Measurements from ENCODE around the gene ALKBH2. TPM values are rescaled to one million over a fixed set of nuclear protein-coding genes. Genes with fewer than 3 reads are reported as not detected.

ALKBH2 gene
- total and polyA plus RNA-seq, 2 experiments from 2014 or later, result 16.4 to 35.9 TPM

DNA sequence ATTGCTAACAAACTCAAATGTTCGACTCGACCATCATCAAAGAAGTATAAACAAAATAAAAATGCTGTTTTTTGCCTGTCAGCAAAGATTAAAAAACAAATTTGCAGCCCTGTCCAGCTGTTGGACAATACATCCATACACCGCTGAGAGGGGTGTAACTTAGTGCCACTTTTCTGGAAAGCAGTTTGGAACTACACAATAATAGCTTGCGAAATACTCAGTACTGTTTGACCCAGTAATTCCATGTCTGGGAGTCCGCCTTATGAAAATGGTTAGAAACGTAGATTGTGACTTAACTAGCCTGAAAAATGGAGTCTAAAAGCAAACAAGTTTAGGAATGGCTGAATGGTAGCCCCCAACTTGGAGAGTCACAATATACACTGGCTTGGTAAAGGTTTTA lies 34.5 kb downstream of the ALKBH2 start:
- no peaks in the 10 kb centered on the region for H3K36me3 Mint-ChIP-seq (ENCODE audit: low read depth)
- Histone ChIP-seq H3K36me3 (ENCODE audit: insufficient read depth) (no peaks in the 10 kb centered on the region), H3K4me3 (no peak overlapping the region), H3F3A (replicated peaks; ENCODE audit: low read depth) (no peaks in the 10 kb centered on the region), H3K9me2 (ENCODE audit: insufficient read depth) (no peaks in the 10 kb centered on the region), H3K4me2 (no peak overlapping the region), H4K20me1 (replicated peaks; ENCODE audit: insufficient read depth) (no peaks in the 10 kb centered on the region; the same call in 1 of the 2 replicates), H3K27ac (ENCODE audit: low read depth) (no peak overlapping the region), H2AFZ (no peak overlapping the region), H3K27me3 (ENCODE audit: insufficient read depth) (no peaks in the 10 kb centered on the region), H3K4me1 (ENCODE audit: insufficient read depth) (peaks cover 2% of the 10 kb centered on the region; the same call in 1 of the 2 replicates), H3K79me2 (replicated peaks; ENCODE audit: insufficient read depth) (no peaks in the 10 kb centered on the region)
- no peak for TF ChIP-seq CREB1 (CRISPR knock-in tag; IDR thresholded peaks at IDR 0.05; ENCODE audit: low read depth)
- no peak for TF ChIP-seq STAT1 (IDR thresholded peaks at IDR 0.05; ENCODE audit: unreplicated experiment)
- TF ChIP-seq ZNF331 (CRISPR knock-in tag; IDR thresholded peaks at IDR 0.05; ENCODE audit: low read depth), result no peak
- no peak for TF ChIP-seq ZNF114 (CRISPR knock-in tag; IDR thresholded peaks at IDR 0.05)
- TF ChIP-seq EZH2 (IDR thresholded peaks at IDR 0.05; ENCODE audit: low read depth, unreplicated experiment), result no peak
- TF ChIP-seq NANOG (IDR thresholded peaks at IDR 0.05; ENCODE audit: borderline replicate concordance), result no peak
- TF ChIP-seq, protein P1, sequence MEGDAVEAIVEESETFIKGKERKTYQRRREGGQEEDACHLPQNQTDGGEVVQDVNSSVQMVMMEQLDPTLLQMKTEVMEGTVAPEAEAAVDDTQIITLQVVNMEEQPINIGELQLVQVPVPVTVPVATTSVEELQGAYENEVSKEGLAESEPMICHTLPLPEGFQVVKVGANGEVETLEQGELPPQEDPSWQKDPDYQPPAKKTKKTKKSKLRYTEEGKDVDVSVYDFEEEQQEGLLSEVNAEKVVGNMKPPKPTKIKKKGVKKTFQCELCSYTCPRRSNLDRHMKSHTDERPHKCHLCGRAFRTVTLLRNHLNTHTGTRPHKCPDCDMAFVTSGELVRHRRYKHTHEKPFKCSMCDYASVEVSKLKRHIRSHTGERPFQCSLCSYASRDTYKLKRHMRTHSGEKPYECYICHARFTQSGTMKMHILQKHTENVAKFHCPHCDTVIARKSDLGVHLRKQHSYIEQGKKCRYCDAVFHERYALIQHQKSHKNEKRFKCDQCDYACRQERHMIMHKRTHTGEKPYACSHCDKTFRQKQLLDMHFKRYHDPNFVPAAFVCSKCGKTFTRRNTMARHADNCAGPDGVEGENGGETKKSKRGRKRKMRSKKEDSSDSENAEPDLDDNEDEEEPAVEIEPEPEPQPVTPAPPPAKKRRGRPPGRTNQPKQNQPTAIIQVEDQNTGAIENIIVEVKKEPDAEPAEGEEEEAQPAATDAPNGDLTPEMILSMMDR (conservative IDR thresholded peaks at IDR 0.05; ENCODE audit: low read depth in 2 of 2), result no peak
- TF ChIP-seq, protein P2, sequence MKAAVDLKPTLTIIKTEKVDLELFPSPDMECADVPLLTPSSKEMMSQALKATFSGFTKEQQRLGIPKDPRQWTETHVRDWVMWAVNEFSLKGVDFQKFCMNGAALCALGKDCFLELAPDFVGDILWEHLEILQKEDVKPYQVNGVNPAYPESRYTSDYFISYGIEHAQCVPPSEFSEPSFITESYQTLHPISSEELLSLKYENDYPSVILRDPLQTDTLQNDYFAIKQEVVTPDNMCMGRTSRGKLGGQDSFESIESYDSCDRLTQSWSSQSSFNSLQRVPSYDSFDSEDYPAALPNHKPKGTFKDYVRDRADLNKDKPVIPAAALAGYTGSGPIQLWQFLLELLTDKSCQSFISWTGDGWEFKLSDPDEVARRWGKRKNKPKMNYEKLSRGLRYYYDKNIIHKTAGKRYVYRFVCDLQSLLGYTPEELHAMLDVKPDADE (IDR thresholded peaks at IDR 0.05), result no peak
- no peak for TF ChIP-seq JUNB (IDR thresholded peaks at IDR 0.05; ENCODE audit: unreplicated experiment)
- DNase-seq (ENCODE audit: low spot score) (no peak), ATAC-seq (no peak)
- H3K27me3 Mint-ChIP-seq (ENCODE audit: insufficient read depth, low read depth, poor library complexity), result no peaks in the 10 kb centered on the region
- no peak overlapping the region for H3K27ac Mint-ChIP-seq
- H3K4me1 Mint-ChIP-seq, result peaks cover 2% of the 10 kb centered on the region
- no peak overlapping the region for H3K4me3 Mint-ChIP-seq
- H3K9me3 Mint-ChIP-seq, result no peaks in the 10 kb centered on the region

DNA sequence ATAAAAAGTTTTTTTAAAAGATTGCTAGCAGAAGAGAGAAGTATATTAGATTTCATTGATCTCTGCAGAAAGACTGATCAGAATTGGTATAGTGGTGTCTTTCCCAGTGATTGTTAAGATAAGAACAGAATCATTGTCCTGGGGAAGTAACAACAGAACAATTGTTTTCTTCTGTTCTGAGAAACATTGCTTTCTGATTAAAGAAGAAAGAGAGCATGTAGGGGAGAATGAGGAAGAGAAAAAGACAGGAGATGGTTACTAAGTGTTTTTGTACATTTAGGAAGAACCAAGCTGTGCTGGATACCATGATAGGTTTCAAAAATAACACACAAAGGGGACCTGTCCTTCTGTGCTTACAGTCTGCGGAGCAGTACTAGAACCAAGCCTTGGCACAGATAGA lies 35.9 kb downstream of the ALKBH2 start:
- Histone ChIP-seq H3K27me3 (ENCODE audit: insufficient read depth) (no peaks in the 10 kb centered on the region), H3K79me2 (replicated peaks; ENCODE audit: insufficient read depth) (no peaks in the 10 kb centered on the region), H2AFZ (no peak overlapping the region), H3K27ac (ENCODE audit: low read depth) (no peak overlapping the region), H3K36me3 (ENCODE audit: insufficient read depth) (no peaks in the 10 kb centered on the region), H3K9me2 (ENCODE audit: insufficient read depth) (no peaks in the 10 kb centered on the region), H3K4me1 (ENCODE audit: insufficient read depth) (peaks cover 9% of the 10 kb centered on the region; the same call in 1 of the 2 replicates), H3K4me2 (no peak overlapping the region), H3F3A (replicated peaks; ENCODE audit: low read depth) (no peaks in the 10 kb centered on the region), H3K4me3 (no peak overlapping the region), H4K20me1 (replicated peaks; ENCODE audit: insufficient read depth) (no peaks in the 10 kb centered on the region; the same call in 1 of the 2 replicates)
- Mint-ChIP-seq H3K36me3 (ENCODE audit: low read depth) (no peaks in the 10 kb centered on the region), H3K27me3 (ENCODE audit: insufficient read depth, low read depth, poor library complexity) (peaks cover 2% of the 10 kb centered on the region), H3K4me1 (peaks cover 8% of the 10 kb centered on the region), H3K27ac (no peak overlapping the region), H3K4me3 (no peak overlapping the region), H3K9me3 (no peaks in the 10 kb centered on the region; the same call in 2 of the 3 replicates)
- no peak for ATAC-seq
- DNase-seq (ENCODE audit: low spot score), result no peak
- TF ChIP-seq, protein P3, sequence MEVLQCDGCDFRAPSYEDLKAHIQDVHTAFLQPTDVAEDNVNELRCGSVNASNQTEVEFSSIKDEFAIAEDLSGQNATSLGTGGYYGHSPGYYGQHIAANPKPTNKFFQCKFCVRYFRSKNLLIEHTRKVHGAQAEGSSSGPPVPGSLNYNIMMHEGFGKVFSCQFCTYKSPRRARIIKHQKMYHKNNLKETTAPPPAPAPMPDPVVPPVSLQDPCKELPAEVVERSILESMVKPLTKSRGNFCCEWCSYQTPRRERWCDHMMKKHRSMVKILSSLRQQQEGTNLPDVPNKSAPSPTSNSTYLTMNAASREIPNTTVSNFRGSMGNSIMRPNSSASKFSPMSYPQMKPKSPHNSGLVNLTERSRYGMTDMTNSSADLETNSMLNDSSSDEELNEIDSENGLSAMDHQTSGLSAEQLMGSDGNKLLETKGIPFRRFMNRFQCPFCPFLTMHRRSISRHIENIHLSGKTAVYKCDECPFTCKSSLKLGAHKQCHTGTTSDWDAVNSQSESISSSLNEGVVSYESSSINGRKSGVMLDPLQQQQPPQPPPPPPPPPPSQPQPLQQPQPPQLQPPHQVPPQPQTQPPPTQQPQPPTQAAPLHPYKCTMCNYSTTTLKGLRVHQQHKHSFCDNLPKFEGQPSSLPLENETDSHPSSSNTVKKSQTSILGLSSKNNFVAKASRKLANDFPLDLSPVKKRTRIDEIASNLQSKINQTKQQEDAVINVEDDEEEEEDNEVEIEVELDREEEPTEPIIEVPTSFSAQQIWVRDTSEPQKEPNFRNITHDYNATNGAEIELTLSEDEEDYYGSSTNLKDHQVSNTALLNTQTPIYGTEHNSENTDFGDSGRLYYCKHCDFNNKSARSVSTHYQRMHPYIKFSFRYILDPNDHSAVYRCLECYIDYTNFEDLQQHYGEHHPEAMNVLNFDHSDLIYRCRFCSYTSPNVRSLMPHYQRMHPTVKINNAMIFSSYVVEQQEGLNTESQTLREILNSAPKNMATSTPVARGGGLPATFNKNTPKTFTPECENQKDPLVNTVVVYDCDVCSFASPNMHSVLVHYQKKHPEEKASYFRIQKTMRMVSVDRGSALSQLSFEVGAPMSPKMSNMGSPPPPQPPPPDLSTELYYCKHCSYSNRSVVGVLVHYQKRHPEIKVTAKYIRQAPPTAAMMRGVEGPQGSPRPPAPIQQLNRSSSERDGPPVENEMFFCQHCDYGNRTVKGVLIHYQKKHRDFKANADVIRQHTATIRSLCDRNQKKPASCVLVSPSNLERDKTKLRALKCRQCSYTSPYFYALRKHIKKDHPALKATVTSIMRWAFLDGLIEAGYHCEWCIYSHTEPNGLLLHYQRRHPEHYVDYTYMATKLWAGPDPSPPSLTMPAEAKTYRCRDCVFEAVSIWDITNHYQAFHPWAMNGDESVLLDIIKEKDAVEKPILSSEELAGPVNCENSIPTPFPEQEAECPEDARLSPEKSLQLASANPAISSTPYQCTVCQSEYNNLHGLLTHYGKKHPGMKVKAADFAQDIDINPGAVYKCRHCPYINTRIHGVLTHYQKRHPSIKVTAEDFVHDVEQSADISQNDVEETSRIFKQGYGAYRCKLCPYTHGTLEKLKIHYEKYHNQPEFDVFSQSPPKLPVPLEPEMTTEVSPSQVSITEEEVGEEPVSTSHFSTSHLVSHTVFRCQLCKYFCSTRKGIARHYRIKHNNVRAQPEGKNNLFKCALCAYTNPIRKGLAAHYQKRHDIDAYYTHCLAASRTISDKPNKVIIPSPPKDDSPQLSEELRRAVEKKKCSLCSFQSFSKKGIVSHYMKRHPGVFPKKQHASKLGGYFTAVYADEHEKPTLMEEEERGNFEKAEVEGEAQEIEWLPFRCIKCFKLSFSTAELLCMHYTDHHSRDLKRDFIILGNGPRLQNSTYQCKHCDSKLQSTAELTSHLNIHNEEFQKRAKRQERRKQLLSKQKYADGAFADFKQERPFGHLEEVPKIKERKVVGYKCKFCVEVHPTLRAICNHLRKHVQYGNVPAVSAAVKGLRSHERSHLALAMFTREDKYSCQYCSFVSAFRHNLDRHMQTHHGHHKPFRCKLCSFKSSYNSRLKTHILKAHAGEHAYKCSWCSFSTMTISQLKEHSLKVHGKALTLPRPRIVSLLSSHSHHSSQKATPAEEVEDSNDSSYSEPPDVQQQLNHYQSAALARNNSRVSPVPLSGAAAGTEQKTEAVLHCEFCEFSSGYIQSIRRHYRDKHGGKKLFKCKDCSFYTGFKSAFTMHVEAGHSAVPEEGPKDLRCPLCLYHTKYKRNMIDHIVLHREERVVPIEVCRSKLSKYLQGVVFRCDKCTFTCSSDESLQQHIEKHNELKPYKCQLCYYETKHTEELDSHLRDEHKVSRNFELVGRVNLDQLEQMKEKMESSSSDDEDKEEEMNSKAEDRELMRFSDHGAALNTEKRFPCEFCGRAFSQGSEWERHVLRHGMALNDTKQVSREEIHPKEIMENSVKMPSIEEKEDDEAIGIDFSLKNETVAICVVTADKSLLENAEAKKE (CRISPR knock-in tag; IDR thresholded peaks at IDR 0.05), result no peak
- TF ChIP-seq EZH2phosphoT487 (IDR thresholded peaks at IDR 0.05; ENCODE audit: unreplicated experiment), result no peak
